Measurements from ENCODE around the gene ATP6V0D1.

The ATP6V0D1 gene

GRCh38 chr16:67446968-67447507 is 33.9 kb downstream of the ATP6V0D1 start:
- Histone ChIP-seq H3K27ac (ENCODE audit: low read length) (no peak overlapping the region), H3K9me3 (replicated peaks; ENCODE audit: insufficient read depth, low read length) (no peaks in the 10 kb centered on the region), H2AFZ (ENCODE audit: low read length) (no peak overlapping the region), H3K9ac (ENCODE audit: low read length) (no peak overlapping the region), H3F3A (ENCODE audit: insufficient read depth, low read length) (no peaks in the 10 kb centered on the region), H3K79me2 (ENCODE audit: low read length) (peaks cover 23% of the 10 kb centered on the region), H3K4me3 (ENCODE audit: low read length) (no peak overlapping the region), H3K27me3 (replicated peaks; ENCODE audit: insufficient read depth, low read length) (no peaks in the 10 kb centered on the region), H3K9me2 (replicated peaks; ENCODE audit: insufficient read depth, low read length) (no peaks in the 10 kb centered on the region), H3K4me1 (ENCODE audit: low read length) (no peaks in the 10 kb centered on the region), H3K36me3 (replicated peaks; ENCODE audit: insufficient read depth, low read length) (no peaks in the 10 kb centered on the region), H3K4me2 (ENCODE audit: low read depth, low read length) (no peak overlapping the region), H4K20me1 (ENCODE audit: insufficient read depth, low read length) (0 out of 2 replicates have a peak, but pooled peaks cover 2% of the 10 kb centered on the region)
- TF ChIP-seq EZH2 (optimal IDR thresholded peaks at IDR 0.05; ENCODE audit: low read depth, low read length) (no peak), CTCF (IDR thresholded peaks at IDR 0.05; ENCODE audit: low read length) (no peak), EZH2phosphoT487 (IDR thresholded peaks at IDR 0.05; ENCODE audit: low read length) (no peak)
- no peak for DNase-seq

- Histone ChIP-seq H3K4me3 (ENCODE audit: low read length) (no peak overlapping the region), H4K20me1 (ENCODE audit: insufficient read depth, low read length) (0 out of 2 replicates have a peak, but pooled peaks cover 2% of the 10 kb centered on the region), H3F3A (ENCODE audit: insufficient read depth, low read length) (no peaks in the 10 kb centered on the region), H3K27ac (ENCODE audit: low read length) (no peak overlapping the region), H3K27me3 (replicated peaks; ENCODE audit: insufficient read depth, low read length) (no peaks in the 10 kb centered on the region), H3K9me2 (replicated peaks; ENCODE audit: insufficient read depth, low read length) (no peaks in the 10 kb centered on the region), H2AFZ (ENCODE audit: low read length) (no peak overlapping the region), H3K79me2 (ENCODE audit: low read length) (peaks cover 23% of the 10 kb centered on the region), H3K4me2 (ENCODE audit: low read depth, low read length) (no peak overlapping the region), H3K9me3 (replicated peaks; ENCODE audit: insufficient read depth, low read length) (no peaks in the 10 kb centered on the region), H3K4me1 (ENCODE audit: low read length) (no peaks in the 10 kb centered on the region), H3K9ac (ENCODE audit: low read length) (no peak overlapping the region), H3K36me3 (replicated peaks; ENCODE audit: insufficient read depth, low read length) (no peaks in the 10 kb centered on the region)
- no peak for DNase-seq
- TF ChIP-seq CTCF (IDR thresholded peaks at IDR 0.05; ENCODE audit: low read length) (no peak), EZH2 (optimal IDR thresholded peaks at IDR 0.05; ENCODE audit: low read depth, low read length) (no peak), EZH2phosphoT487 (IDR thresholded peaks at IDR 0.05; ENCODE audit: low read length) (no peak)
These were observed 34.7 kb downstream of the ATP6V0D1 start for GRCh38 chr16:67445913-67446907.

- Histone ChIP-seq H3F3A (ENCODE audit: insufficient read depth, low read length) (no peaks in the 10 kb centered on the region), H3K36me3 (replicated peaks; ENCODE audit: insufficient read depth, low read length) (no peaks in the 10 kb centered on the region), H2AFZ (ENCODE audit: low read length) (no peak overlapping the region), H3K4me2 (ENCODE audit: low read depth, low read length) (no peak overlapping the region), H3K27me3 (replicated peaks; ENCODE audit: insufficient read depth, low read length) (no peaks in the 10 kb centered on the region), H3K9me2 (replicated peaks; ENCODE audit: insufficient read depth, low read length) (no peaks in the 10 kb centered on the region), H3K79me2 (ENCODE audit: low read length) (peaks cover 23% of the 10 kb centered on the region), H3K9ac (ENCODE audit: low read length) (no peak overlapping the region), H4K20me1 (ENCODE audit: insufficient read depth, low read length) (0 out of 2 replicates have a peak, but pooled peaks cover 2% of the 10 kb centered on the region), H3K4me1 (ENCODE audit: low read length) (no peaks in the 10 kb centered on the region), H3K4me3 (ENCODE audit: low read length) (no peak overlapping the region), H3K9me3 (replicated peaks; ENCODE audit: insufficient read depth, low read length) (no peaks in the 10 kb centered on the region), H3K27ac (ENCODE audit: low read length) (no peak overlapping the region)
- DNase-seq: no peak
- no peak for TF ChIP-seq EZH2phosphoT487 (IDR thresholded peaks at IDR 0.05; ENCODE audit: low read length)
These were observed 35.5 kb downstream of the ATP6V0D1 start for GRCh38 chr16:67445441-67445912.
